ENCODE results near the gene CPT1A.
A peak's percentile ranks its signal among the peaks of the same experiment; 100 is the strongest.

The CPT1A gene

DNA sequence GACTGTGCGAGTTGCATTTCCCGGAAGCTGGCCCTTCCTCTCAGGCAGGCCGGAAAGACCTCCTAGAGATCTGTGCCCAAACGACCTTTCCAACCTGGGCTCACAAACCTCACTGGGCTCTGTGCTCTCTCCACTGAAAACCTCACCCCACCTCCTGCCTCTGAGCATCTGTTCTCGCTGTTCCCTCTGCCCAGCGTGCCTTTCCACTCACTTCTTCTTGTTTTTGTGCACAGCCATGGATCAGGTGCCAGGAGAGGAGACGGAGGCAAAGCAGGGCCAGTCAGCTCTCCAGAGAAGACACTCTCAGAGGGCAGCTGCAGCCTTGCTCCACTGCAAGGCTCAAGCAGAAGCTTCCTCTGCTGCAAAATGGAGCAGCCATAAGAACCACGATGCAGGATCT lies 10.9 kb upstream of the CPT1A start:
- no peak for DNase-seq

DNA sequence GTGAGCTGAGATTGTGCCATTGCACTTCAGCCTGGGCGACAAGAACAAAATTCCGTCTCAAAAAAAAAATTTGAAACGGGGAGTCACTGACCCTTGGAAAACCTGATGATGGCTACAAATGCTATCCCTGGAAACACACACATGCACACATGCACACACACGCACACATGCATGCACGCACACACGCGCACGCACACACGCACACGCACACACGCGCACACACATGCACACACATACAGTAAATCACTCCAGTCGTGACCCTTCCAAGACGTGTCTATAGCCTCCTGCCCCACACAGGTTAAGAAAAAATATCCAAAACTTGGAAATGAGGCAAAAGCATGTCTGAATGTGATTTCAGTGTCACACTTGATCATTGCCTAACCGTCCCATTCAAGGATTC lies 6.7 kb upstream of the CPT1A start:
- DNase-seq, result no peak

DNA sequence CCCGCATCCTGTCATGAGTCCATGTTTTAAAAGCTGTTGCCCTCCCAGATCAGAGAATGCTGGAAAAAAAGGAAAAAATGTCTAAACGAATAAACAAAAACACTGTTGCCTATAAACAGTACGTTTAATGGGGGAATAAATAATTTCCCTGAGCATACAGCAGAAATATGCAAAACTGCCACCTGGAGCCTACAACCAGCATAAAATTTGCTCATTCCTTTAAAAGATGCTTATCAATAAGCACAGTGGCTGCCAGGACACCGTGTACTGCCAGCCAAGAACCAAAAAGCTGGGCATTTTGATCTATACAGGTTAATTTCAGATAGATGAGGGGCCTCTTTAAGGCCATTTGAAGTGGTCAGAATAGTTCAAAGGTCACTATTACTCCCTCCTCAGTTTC lies 5.7 kb upstream of the CPT1A start:
- no peak for DNase-seq

DNA sequence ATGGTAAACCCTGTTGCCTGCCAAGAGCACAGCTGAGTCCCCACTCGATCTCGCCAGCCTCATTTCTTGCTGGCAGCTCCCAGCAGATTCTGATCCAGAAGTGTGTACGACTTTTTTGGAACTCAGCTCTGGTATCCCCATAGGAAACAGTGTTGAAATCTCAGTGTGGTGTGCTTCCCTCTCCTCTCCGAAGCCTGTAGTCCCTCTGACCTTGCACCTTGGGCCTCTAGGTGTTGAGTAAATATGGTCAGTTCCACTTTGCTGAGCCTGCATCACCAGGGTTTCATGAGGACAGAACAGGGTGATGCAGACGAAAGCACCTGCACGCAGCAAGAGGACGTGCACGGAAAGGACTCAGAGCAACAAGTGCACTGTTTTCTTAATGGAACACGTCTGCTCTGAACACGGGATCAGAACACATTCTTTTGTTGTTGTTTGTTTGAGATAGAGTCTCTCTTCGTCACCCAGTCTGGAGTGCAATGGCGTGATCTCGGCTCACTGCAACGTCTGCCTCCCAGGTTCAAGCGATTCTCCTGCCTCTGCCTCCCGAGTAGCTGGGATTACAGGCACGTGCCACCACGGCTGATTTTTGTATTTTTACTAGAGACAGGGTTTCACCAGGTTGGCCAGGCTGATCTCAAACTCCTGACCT lies 3.8 kb upstream of the CPT1A start:
- DNase-seq, result no peak

- no peak for DNase-seq
These were observed 3.1 kb upstream of the CPT1A start for GRCh38 chr11:68844801-68845200.

GRCh38 chr11:68844376-68844775 lies 2.7 kb upstream of the CPT1A start:
- DNase-seq, result no peak

- peak; percentile 83 for DNase-seq
These were observed 2.1 kb upstream of the CPT1A start for GRCh38 chr11:68843703-68844312.

GRCh38 chr11:68843052-68843561 lies 1.4 kb upstream of the CPT1A start:
- DNase-seq, result no peak

GRCh38 chr11:68842427-68843051 lies 823 bp upstream of the CPT1A start:
- DNase-seq, result no peak

DNA sequence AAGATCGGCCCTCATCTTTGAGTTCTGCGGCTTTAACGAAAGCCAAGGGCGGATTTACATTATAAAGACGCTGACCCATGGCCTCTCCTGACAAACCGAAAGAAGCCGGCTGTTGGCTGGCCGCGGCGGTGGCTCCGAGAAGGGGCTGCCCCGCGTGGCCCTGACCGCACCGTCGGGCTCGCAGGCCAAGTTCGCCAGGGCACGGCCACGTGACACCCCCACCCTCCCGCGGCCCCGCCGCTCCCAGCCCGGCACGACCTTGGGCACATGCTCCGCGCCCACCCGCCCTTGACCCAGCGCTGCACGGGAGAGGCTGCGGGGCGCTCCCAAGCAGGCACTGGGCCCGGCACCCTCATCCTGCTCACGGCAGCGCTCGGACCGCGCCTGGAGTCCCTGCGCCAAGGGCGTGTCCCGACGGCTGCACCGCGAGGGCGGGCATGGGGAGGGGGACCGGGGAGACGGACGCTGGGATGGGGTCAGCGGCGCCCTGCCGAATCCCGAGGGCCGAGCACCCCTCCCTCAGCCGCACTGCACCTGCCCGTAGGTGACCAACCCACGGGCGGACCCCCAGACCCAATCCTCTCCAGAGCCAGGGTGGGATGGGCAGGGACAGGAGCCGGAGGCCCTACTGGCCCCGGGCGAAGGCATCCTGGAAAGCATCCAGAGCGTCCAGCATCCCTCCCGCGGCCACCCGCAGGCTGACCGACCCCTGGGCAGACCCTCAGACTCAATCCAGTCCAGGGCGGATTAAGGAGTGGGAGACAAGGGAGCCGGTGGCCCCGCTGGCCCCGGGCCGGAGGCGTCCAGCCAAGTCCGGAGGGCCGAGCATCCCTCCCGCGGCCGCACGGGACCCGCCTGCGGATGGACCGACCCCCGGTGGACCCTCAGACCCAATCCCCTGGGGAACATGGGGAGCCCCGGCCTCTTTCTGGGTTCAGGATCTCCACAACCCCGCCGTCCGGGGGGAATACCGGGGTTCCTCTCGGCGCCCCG lies 759 bp downstream of the CPT1A start:
- peak; percentile 31 for DNase-seq

GRCh38 chr11:68839911-68840641 lies 1.6 kb downstream of the CPT1A start:
- DNase-seq, result peak; percentile 45

DNA sequence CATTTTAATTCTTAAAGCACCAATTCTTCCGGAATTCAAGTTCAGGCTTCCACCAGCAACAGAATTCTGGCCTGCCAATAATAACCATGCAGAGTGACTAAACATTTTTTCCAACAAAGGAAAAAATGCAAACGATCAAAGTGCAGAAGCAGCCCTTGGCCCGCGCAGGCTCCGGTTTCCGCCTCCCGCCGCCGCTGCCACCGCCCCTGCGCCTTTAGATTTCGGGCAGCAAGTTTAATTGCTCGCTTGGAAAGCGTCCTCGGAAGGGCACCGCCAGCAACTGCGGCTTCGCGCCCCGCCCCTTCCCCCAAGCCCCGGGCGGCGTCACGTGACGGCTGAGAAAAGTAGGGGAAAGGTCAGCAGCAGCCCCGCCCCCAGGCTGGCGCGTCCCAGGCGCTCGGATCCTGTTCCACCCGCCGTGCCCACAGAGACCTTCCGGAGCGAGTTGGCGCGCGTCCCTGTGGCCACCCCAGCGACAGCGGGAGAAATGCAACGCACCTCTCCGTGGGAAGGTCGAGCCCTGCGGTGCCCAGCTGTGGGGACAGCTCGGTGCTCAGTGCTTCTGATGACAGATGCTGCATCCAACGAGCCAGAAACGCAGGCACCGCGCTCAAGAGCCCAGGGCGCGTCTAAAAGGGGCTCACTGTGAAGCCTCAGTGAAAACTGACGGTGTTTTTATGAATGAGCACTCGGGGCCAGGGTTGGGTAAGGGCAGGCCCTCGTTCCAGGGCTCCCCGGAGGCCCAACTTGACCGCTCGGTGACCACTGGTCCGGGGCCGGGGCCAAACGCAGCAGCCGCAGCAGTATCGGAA lies 2.5 kb downstream of the CPT1A start:
- peak; percentile 95 for DNase-seq

GRCh38 chr11:68838572-68838964 lies 3.1 kb downstream of the CPT1A start:
- no peak for DNase-seq

GRCh38 chr11:68837583-68838571 lies 3.8 kb downstream of the CPT1A start:
- no peak for DNase-seq

GRCh38 chr11:68835749-68836148 lies 6.0 kb downstream of the CPT1A start:
- DNase-seq, result no peak

GRCh38 chr11:68835328-68835727 lies 6.4 kb downstream of the CPT1A start:
- no peak for DNase-seq

GRCh38 chr11:68832476-68833181 lies 9.1 kb downstream of the CPT1A start:
- no peak for DNase-seq

GRCh38 chr11:68831124-68831523 lies 10.6 kb downstream of the CPT1A start:
- DNase-seq, result no peak

DNA sequence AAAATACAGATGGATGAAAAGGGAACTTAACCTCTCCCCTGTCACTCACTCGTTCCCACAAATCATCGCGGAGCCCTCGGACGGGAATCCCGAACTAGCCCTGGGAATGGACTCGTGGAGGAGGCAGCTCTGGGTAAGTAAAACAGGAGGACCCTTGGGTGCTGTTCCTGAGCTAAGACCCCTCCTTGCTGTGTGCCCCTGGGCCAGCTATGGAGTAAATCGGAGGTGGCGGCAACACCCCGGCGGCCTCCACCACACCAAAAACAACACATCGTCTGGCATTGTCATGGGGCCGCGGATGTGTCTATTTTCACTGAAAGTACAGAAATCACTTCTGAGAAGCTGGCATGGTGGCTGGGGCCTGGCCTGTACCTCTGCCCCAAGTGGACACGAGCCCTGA lies 12.1 kb downstream of the CPT1A start:
- DNase-seq, result no peak

- no peak for DNase-seq
These were observed 12.8 kb downstream of the CPT1A start for GRCh38 chr11:68828957-68829356.
